GM21390 (cell line): ENCODE data around the gene STEAP1B.

Experiments used
- ATAC-seq: cut with Tn5 transposase; IDR thresholded peaks from one replicate; pipeline ENCODE4 v1.9.1; 2021; ENCODE audit not compliant: unreplicated experiment

STEAP1B gene

DNA sequence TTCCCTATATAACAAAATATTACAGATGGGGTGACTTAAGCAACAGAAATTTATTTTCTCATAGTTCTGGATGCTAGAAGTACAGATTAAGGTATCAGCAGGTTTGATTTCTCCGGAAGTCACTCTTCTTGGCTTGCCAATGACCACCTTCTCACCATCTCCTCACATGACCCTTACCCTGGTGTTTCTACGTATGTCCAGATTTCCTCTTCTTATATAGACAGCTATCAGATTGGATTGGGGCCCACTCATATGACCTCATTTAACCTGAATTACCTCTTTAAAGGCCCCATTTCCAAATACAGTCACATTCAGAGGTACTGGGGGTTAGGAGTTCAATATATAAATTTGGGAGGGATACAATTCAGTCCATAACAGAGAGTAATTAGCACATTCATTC, 126.1 kb downstream of the STEAP1B start:
- ATAC-seq = no peak

DNA sequence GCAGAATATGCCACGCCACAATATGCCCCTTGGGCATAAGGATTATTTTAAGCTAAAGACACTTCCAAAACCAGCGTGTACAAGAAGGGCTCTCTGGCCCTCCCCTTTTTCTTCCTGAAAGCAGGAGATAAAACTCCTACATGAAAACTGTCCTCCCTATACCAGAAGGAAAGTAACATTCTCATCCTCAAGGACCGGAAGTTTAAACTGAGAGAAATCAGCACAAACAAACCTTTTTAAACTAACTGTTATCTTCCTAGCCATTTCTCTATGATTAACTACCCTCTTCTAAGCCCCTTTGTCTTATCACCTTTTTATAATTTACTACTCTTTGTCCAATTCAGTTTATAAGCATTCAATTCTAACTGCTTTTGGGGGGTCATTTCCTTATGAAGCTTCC, 126.6 kb downstream of the STEAP1B start:
- ATAC-seq = no peak

DNA sequence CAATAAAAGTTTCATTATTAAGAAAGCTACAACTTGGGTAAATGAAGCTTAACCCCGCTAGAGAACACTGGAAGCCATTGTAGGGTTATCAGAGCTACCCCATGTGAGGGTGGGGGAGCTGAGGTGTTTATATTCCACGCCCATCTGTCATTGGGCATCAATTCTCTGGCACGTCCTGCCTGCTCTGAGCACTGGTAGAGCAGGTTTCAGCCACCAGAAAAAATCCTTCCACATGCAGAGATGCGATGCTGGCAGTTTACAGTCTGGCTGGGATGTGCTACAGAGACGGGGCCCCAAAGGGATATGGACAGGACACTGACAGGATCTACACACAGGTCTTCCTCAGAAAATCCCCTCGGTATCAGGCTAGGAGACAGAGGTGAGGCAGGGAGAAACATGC, 127.1 kb downstream of the STEAP1B start:
- ATAC-seq = no peak

DNA sequence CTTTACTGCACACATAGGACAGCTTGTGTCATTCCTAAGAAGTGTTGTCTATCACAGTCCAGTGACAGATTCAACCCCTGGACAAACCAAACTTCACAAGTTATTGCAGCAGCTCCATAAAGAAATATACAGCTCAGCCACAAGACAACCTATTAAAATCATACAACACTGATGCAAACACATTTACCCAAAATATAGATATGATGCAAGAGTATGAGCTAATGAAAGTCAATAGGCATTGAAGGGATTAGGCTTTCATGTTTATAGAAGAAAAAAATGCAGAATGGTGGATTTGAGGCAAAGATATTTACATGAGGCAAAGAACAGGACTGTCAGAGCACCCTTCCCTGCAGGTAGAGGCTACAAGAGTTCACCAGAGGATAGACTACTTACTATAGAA, 128.1 kb downstream of the STEAP1B start:
- ATAC-seq = no peak
